IMR-90 (cell line): ENCODE measurements around the gene RABL2A. TPM values are rescaled to one million over a fixed set of nuclear protein-coding genes. Genes with fewer than 3 reads are reported as not detected.
"Not testable (repeated sequence)": the region's sequence is repeated elsewhere in the genome, so short reads cannot be mapped to it uniquely, and the experiment has no call there.

ENCODE experiments used
- ATAC-seq: fragments of 200-7000 bp; cut with Tn5 transposase; 2 replicates; pipeline ENCODE4 v1.9.1; 2020; ENCODE audit warnings: low read depth, mild to moderate bottlenecking, moderate library complexity
- BruUV-seq: library from RNA; stranded (reverse); fragments of 400-500 nt; replicated peaks from 2 replicates; lab custom pipeline; 2021; lab: Mats Ljungman, UMichigan
- CTCF ChIA-PET: fragments of 300-600 bp; formaldehyde crosslinking; extraction: SDS; loops from one replicate; lab custom pipeline; 2021; ENCODE audit warnings: antibody characterized with exemption; lab: Yijun Ruan, JAX
- POLR2A ChIA-PET: fragments of 300-600 bp; sonication (Branson Sonifier 250); formaldehyde crosslinking; loops from one replicate; lab custom pipeline; 2022; ENCODE audit warnings: antibody characterized with exemption; ENCODE audit not compliant: unreplicated experiment; lab: Charles Lee
- DNase-seq: peaks from one replicate; pipeline ENCODE4 v3.0.0; 2013
- H2AFZ ChIP-seq: replicated peaks from 2 replicates; pipeline ENCODE3; 2013; ENCODE audit warnings: low read length, mild to moderate bottlenecking; ENCODE audit not compliant: poor library complexity
- H2AK5ac ChIP-seq: 2 replicates; pipeline ENCODE4 v1.6.1; 2013; ENCODE audit warnings: low read depth, low read length, inconsistent platforms
- H2AK9ac ChIP-seq: replicated peaks from 2 replicates; pipeline ENCODE3; 2013; ENCODE audit warnings: mild to moderate bottlenecking, low read depth, low read length, moderate library complexity; ENCODE audit not compliant: poor library complexity
- H2BK120ac ChIP-seq: 2 replicates; pipeline ENCODE4 v1.6.1; 2013; ENCODE audit warnings: low read depth, low read length, inconsistent platforms
- H2BK15ac ChIP-seq: 3 replicates; pipeline ENCODE4 v1.6.1; 2013; ENCODE audit warnings: low read depth, low read length, inconsistent platforms
- H2BK20ac ChIP-seq: 2 replicates; pipeline ENCODE4 v1.6.1; 2013; ENCODE audit warnings: low read depth, mild to moderate bottlenecking, inconsistent platforms, low read length, moderate library complexity
- H2BK5ac ChIP-seq: 2 replicates; pipeline ENCODE4 v1.6.1; 2013; ENCODE audit warnings: mild to moderate bottlenecking, low read depth, low read length, inconsistent platforms; ENCODE audit not compliant: poor library complexity, severe bottlenecking
- H3K14ac ChIP-seq: replicated peaks from 2 replicates; pipeline ENCODE4 v1.6.1; 2013; ENCODE audit warnings: low read depth, low read length, inconsistent platforms
- H3K18ac ChIP-seq: 2 replicates; pipeline ENCODE4 v1.6.1; 2013; ENCODE audit warnings: low read depth, low read length, control low read depth
- H3K23ac ChIP-seq: 2 replicates; pipeline ENCODE4 v1.6.1; 2013; ENCODE audit warnings: low read depth, low read length, inconsistent platforms
- H3K27ac ChIP-seq: 2 replicates; pipeline ENCODE4 v1.5.1; 2013; ENCODE audit warnings: mild to moderate bottlenecking, control low read depth, low read length; ENCODE audit not compliant: insufficient read depth
- H3K27me3 ChIP-seq: 2 replicates; pipeline ENCODE4 v1.6.1; 2013; ENCODE audit warnings: low read length; ENCODE audit not compliant: control insufficient read depth, insufficient read depth
- H3K36me3 ChIP-seq: 2 replicates; pipeline ENCODE4 v1.6.1; 2013; ENCODE audit warnings: low read length, mixed read lengths; ENCODE audit not compliant: control insufficient read depth, insufficient read depth
- H3K4ac ChIP-seq: 2 replicates; pipeline ENCODE4 v1.6.1; 2013; ENCODE audit warnings: low read depth, low read length, inconsistent platforms
- H3K4me1 ChIP-seq: 2 replicates; pipeline ENCODE4 v1.6.1; 2013; ENCODE audit warnings: low read length, mixed read lengths; ENCODE audit not compliant: control insufficient read depth, insufficient read depth
- H3K4me2 ChIP-seq: 2 replicates; pipeline ENCODE4 v1.6.1; 2013; ENCODE audit warnings: low read depth, mild to moderate bottlenecking, control low read depth, low read length, moderate library complexity
- H3K4me3 ChIP-seq: 2 replicates; pipeline ENCODE4 v1.5.1; 2013; ENCODE audit warnings: low read depth, mild to moderate bottlenecking, control low read depth, low read length, moderate library complexity; ENCODE audit not compliant: insufficient read depth
- H3K56ac ChIP-seq: 2 replicates; pipeline ENCODE4 v1.6.1; 2013; ENCODE audit warnings: low read length, inconsistent platforms; ENCODE audit not compliant: insufficient read depth; ENCODE audit errors: extremely low read depth
- H3K79me1 ChIP-seq, 2 experiments: 2 replicates each; pipeline ENCODE4 v1.6.1; 2013; ENCODE audit warnings: low read length in 2 of 2, inconsistent platforms in 1 of 2, low read depth in 1 of 2
- H3K9ac ChIP-seq: 2 replicates; pipeline ENCODE4 v1.6.1; 2013; ENCODE audit warnings: low read depth, low read length, control low read depth
- H3K9me1 ChIP-seq: 2 replicates; pipeline ENCODE4 v1.6.1; 2013; ENCODE audit warnings: low read length, inconsistent platforms; ENCODE audit not compliant: insufficient read depth
- H3K9me3 ChIP-seq: 2 replicates; pipeline ENCODE4 v1.6.1; 2013; ENCODE audit warnings: low read length; ENCODE audit not compliant: control insufficient read depth, insufficient read depth
- H4K20me1 ChIP-seq: 2 replicates; pipeline ENCODE4 v1.6.1; 2013; ENCODE audit warnings: low read length, inconsistent platforms; ENCODE audit not compliant: insufficient read depth
- H4K5ac ChIP-seq: 2 replicates; pipeline ENCODE4 v1.6.1; 2013; ENCODE audit warnings: mild to moderate bottlenecking, low read depth, low read length, control low read depth
- H4K8ac ChIP-seq, 2 experiments: 2 replicates each; pipeline ENCODE4 v1.6.1; 2013; ENCODE audit warnings: low read depth in 2 of 2, low read length in 2 of 2, control low read depth in 1 of 2, inconsistent platforms in 1 of 2
- H4K91ac ChIP-seq: 2 replicates; pipeline ENCODE4 v1.6.1; 2013; ENCODE audit warnings: low read depth, low read length, inconsistent platforms; ENCODE audit not compliant: insufficient read depth
- CTCF ChIP-seq: conservative IDR thresholded peaks from 2 replicates; pipeline ENCODE4 v1.5.1; 2012; ENCODE audit warnings: mild to moderate bottlenecking, low read depth, low read length, improper control_type of control experiment
- WGBS, 2 experiments: methylation state at CpG; one replicate each; pipeline versions ENCODE4 v1.1.5 to v1.1.7; 2013; ENCODE audit warnings: missing lambda C conversion rate in 2 of 2; ENCODE audit not compliant: insufficient read length in 1 of 2; ENCODE audit errors: extremely low coverage in 2 of 2; 5-methylcytosine and 5-hydroxymethylcytosine counted together
- dilution Hi-C: fragments of 300-500 bp; cut with HindIII; formaldehyde crosslinking; loops from one replicate; pipeline ENCODE4 v1.14.3; 2018; ENCODE audit warnings: low sequenced_read_pairs; ENCODE audit not compliant: unreplicated experiment
- in situ Hi-C: fragments of 300-500 bp; cut with MboI; formaldehyde crosslinking; loops from 3 replicates; pipeline ENCODE4 v1.14.3; 2019; ENCODE audit warnings: low sequenced_read_pairs, inconsistent platforms, mixed read lengths
- intact Hi-C: fragments of 100-400 bp; cut with micrococcal nuclease; formaldehyde crosslinking; loops from 2 replicates; pipeline ENCODE4 v1.10.0; 2022
- polyA plus RNA-seq, 3 experiments: library from polyadenylated mRNA; depleted of rRNA; stranded (reverse); fragments of >200 nt; gene quantifications; 2 replicates each; pipeline ENCODE4 v1.2.3, GENCODE V29; 2012; ENCODE audit warnings: low replicate concordance in 1 of 3
- total RNA-seq: library from RNA; depleted of rRNA; stranded (reverse); fragments of >200 nt; gene quantifications from 2 replicates; pipeline ENCODE4 v1.2.3, GENCODE V29; 2012

Gene RABL2A
- total and polyA plus RNA-seq, 2 of the 4 experiments (the other 2 are of a cell fraction): 3.9 to 11.0 TPM

GRCh38 chr2:113602040-113602769, 24.9 kb upstream of the RABL2A start:
- H3K4me1 ChIP-seq, H4K91ac ChIP-seq, H3K4me3 ChIP-seq, H2BK5ac ChIP-seq, intact Hi-C loops, H2AK9ac ChIP-seq, H2BK20ac ChIP-seq, H3K18ac ChIP-seq, H4K20me1 ChIP-seq, H2AFZ ChIP-seq, H3K9me3 ChIP-seq, POLR2A ChIA-PET, H3K9me1 ChIP-seq, H3K23ac ChIP-seq, H2BK120ac ChIP-seq, H3K79me1 ChIP-seq, H3K9ac ChIP-seq, H3K56ac ChIP-seq, H4K8ac ChIP-seq, H3K14ac ChIP-seq, ATAC-seq, H3K27ac ChIP-seq, H3K36me3 ChIP-seq, dilution Hi-C loops, BruUV-seq, in situ Hi-C loops, H2BK15ac ChIP-seq, CTCF ChIA-PET, H4K5ac ChIP-seq, H3K4me2 ChIP-seq, H2AK5ac ChIP-seq, H3K27me3 ChIP-seq, H3K4ac ChIP-seq: not testable (repeated sequence)
- DNase-seq: peak; percentile 41
- 97% methylated on average over 33 of the region's 51 CpGs; no CpG with 5 or more reads in 1 of the 2 experiments for WGBS, 2 experiments
- TF ChIP-seq CTCF: peak; percentile 34
